GM18517 (cell line): ENCODE data around the gene ZNF814.
"Not testable (repeated sequence)": the region's sequence is repeated elsewhere in the genome, so short reads cannot be mapped to it uniquely, and the experiment has no call there.

Experiments used
- ATAC-seq: cut with Tn5 transposase; IDR thresholded peaks from one replicate; pipeline ENCODE4 v1.9.1; 2021; ENCODE audit warnings: mild to moderate bottlenecking, moderate library complexity; ENCODE audit not compliant: unreplicated experiment

Gene ZNF814

DNA sequence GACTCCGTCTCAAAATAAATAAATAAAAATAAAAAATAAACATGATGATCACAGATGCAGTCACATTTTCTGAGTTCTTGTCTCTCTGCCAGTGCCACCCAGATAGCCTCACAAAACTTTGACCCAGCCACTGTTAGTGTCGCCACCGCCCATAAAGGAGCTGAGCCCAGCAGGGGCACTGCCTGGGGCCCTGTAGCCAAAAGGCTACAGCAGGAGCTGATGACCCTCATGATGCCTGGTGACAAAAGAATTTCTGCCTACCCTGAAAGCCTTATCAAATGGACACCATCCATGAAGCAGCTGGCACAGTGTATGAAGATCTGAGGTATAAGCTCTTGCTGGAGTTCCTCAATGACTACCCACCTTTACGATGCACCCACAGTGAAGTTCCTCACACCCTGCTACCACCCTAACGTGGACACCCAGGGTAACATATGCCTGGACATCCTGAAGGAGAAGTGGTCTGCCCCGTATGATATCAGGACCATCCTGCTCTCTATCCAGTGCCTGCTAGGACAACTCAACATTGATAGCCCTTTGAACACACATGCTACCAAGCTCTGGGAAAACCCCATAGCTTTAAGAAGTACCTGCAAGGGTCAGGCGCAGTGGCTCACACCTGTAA is 20.9 kb downstream of the ZNF814 start:
- no peak for ATAC-seq

GRCh38 chr19:57862351-57862750 is 26.5 kb downstream of the ZNF814 start:
- not testable (repeated sequence) for ATAC-seq

DNA sequence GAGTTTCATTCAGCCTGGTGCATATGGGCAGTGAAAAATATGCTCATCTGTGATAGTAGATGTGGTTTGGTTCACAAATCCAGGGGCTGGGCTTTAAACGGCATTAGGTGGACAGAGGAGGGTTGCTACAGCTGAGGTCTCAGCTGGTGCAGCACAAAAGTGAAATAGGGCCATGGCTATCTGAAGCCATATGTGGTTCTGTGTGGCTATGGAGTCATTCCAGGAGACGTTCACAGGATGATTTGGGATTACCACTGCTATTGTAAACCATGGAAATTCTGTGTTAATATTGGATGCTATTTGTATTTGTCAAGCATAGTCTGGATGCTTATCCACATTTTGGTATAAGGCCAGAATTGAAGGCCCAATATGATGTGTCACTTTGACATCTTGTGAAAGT is 34.7 kb downstream of the ZNF814 start:
- not testable (repeated sequence) for ATAC-seq

- ATAC-seq, result not testable (repeated sequence)
Observed at GRCh38 chr19:57851812-57852603, 36.8 kb downstream of the ZNF814 start.

DNA sequence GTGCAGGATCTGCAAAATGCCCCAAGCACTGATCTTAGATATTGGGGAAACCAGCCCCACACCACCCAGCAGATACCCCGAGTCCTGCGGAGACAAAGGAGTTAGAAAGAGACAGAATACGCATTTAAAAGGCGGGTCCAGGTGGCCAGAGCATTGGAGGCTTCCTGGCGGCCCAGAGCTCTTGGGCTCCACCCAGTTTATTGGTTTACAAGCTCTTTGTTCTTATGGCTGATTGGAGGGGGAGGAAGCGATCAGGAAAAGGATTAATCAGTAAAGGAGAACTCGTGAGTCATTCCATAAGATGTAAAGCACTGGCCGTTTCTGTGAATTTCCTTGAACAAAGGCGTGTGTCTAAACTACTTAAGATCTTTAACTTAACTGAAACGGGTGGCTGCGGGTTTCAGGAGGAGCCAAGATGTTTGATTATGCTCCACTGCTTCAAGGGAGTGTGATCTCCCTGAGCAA is 38.3 kb downstream of the ZNF814 start:
- ATAC-seq, result no peak

DNA sequence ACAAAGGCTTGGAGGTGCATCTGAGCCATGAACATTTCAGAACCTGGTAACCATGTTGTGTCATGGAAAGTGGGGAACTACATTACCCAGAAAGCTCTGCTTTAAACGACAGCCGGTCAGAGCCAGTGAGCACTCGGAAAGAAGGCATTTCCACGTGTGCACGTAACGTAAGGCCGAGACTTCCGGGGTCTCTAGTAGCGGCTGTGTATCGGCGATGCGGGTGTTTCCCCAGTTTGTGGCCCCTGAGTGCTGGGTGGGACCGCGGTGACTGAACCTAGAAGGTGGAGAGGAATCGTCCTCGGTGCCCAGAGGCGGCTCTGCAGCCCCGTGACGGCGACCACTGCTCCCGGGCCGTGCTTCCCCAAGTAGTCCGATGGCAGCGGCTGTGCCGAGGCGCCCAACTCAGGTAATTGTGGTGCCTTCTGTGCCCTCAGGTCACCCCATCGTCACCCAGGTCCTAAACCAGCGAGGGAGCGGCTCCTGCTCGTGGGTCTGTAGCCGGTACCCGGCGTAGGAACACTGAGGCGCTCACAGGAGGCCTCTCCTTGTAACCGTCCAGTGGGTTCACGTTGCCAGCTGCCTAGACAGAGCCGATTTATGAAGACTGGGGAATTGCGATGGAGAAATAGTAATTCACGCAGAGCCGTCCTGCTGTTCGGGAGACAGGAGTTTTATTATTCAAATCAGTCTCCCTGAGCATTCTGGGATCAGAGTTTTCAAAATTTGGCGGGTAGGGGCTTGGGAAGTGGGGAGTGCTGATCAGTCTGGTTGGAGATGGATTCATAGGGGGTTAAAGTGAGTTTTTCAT is 39.0 kb downstream of the ZNF814 start, which contains the start of gene ZNF587:
Gene ZNF587 (plus strand): TSS at position 194 of the 808 bp plus-strand sequence. CDS start 180 bp downstream, at position 374.
- peak; percentile 81 for ATAC-seq

GRCh38 chr19:57849162-57849665 is 39.6 kb downstream of the ZNF814 start:
- peak; percentile 21 for ATAC-seq

DNA sequence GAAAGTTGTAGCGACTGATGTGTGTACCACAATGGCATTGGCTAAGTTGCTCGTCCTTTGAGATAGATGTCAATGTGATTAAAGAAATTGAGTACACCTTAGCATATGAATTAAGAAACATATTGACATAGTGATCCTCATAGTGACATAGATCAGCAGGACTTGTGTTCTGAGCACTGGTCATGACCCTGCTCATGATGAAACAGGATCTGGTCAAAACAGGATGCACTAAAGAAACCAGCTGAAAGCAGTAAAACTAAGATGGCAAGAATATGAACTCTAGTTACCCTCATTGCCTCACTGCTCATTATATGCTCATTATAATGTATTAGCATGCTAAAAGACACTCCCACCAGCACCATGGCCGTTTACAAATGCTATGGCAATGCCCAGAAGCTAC is 41.7 kb downstream of the ZNF814 start:
- not testable (repeated sequence) for ATAC-seq

DNA sequence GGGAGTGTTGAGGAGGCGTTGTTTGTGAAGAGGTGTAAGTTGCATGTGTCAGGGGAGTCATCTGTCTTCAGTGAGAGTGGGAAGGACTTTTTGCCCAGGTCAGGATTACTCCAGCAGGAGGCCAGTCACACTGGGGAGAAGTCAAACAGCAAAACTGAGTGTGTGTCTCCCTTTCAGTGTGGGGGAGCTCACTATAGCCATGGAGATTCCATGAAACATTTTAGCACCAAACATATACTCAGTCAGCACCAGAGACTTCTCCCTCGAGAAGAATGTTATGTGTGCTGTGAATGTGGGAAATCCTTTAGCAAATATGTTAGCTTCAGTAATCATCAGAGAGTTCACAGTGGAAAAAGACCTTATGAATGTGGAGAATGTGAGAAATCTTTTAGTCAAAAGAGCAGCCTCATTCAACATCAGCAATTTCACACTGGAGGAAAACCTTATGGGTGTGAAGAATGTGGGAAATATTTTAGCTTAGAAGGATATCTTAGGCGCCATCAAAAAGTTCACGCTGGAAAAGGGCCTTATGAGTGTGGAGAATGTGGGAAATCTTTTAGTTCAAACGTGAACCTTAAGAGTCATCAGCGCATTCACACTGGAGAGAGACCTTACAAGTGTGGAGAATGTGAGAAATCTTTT is 47.6 kb downstream of the ZNF814 start:
- ATAC-seq, result no peak

GRCh38 chr19:57838622-57839191 is 50.1 kb downstream of the ZNF814 start:
- not testable (repeated sequence) for ATAC-seq

- ATAC-seq, result not testable (repeated sequence)
Observed at GRCh38 chr19:57836991-57837390, 51.8 kb downstream of the ZNF814 start.

- ATAC-seq, result no peak
Observed at GRCh38 chr19:57830071-57830602, 58.7 kb downstream of the ZNF814 start, which contains the start of gene ZNF587B. Gene ZNF587B, plus strand, starts transcription at chr19:57830299. Its CDS starts 230 bp downstream, at chr19:57830529.

GRCh38 chr19:57829316-57829715 is 59.5 kb downstream of the ZNF814 start:
- no peak for ATAC-seq

GRCh38 chr19:57825511-57825910 is 63.3 kb downstream of the ZNF814 start:
- ATAC-seq, result no peak

DNA sequence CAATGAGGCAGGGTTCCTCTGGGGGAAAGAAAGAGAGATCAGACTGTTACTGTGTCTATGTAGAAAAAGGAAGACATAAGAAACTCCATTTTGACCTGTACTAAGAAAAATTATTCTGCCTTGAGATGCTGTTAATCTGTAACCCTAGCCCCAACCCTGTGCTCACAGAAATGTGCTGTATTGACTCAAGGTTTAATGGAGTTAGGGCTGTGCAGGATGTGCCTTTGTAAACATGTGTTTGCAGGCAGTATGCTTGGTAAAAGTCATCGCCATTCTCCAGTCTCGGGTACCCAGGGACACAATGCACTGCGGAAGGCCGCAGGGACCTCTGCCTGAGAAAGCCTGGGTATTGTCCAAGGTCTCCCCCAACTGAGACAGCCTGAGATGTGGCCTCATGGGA is 65.2 kb downstream of the ZNF814 start:
- ATAC-seq, result not testable (repeated sequence)

DNA sequence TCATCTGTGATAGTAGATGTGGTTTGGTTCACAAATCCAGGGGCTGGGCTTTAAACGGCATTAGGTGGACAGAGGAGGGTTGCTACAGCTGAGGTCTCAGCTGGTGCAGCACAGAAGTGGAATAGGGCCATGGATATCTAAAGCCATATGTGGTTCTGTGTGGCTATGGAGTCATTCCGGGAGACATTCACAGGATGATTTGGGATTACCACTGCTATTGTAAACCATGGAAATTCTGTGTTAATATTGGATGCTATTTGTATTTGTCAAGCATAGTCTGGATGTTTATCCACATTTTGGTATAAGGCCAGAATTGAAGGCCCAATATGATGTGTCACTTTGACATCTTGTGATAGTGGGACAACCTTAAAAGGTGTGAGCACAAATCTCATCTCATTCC is 65.7 kb downstream of the ZNF814 start:
- not testable (repeated sequence) for ATAC-seq

- not testable (repeated sequence) for ATAC-seq
Observed at GRCh38 chr19:57821501-57821900, 67.3 kb downstream of the ZNF814 start.

- ATAC-seq, result not testable (repeated sequence)
Observed at GRCh38 chr19:57821095-57821494, 67.7 kb downstream of the ZNF814 start.

- ATAC-seq, result no peak
Observed at GRCh38 chr19:57820599-57820998, 68.2 kb downstream of the ZNF814 start.
